ENCODE results near the gene SCAMP5.

- TF ChIP-seq E2F4 (CRISPR knock-in tag; IDR thresholded peaks at IDR 0.05; ENCODE audit: borderline replicate concordance, low read depth) (no peak), CTCF (IDR thresholded peaks at IDR 0.05) (no peak), NR3C1 (CRISPR knock-in tag; conservative IDR thresholded peaks at IDR 0.05; ENCODE audit: low read depth) (no peak), TEAD1 (CRISPR knock-in tag; IDR thresholded peaks at IDR 0.05) (no peak), FOXP4 (CRISPR knock-in tag; IDR thresholded peaks at IDR 0.05) (no peak), PRDM15 (CRISPR knock-in tag; IDR thresholded peaks at IDR 0.05) (no peak), SMAD4 (CRISPR knock-in tag; IDR thresholded peaks at IDR 0.05) (no peak), IRF2 (CRISPR knock-in tag; IDR thresholded peaks at IDR 0.05; ENCODE audit: borderline replicate concordance, low read depth) (no peak), JUN (CRISPR knock-in tag; IDR thresholded peaks at IDR 0.05) (no peak), NFATC4 (CRISPR knock-in tag; IDR thresholded peaks at IDR 0.05) (no peak), ELF4 (CRISPR knock-in tag; IDR thresholded peaks at IDR 0.05; ENCODE audit: low read depth) (no peak), FOXK1 (CRISPR knock-in tag; IDR thresholded peaks at IDR 0.05) (no peak), ZMAT4 (CRISPR knock-in tag; IDR thresholded peaks at IDR 0.05) (no peak), USF2 (CRISPR knock-in tag; IDR thresholded peaks at IDR 0.05) (no peak)
These were observed 36.3 kb upstream of the SCAMP5 start for GRCh38 chr15:74958908-74959585.

All from WTC11 (cell line).